Measurements from ENCODE around the gene RIMKLB.

GRCh38 chr12:8773461-8773860, 75.7 kb downstream of the RIMKLB start:
- TF ChIP-seq CTCF (IDR thresholded peaks at IDR 0.05) (no peak), POLR2A (IDR thresholded peaks at IDR 0.05) (no peak)

Data from testis (tissue), 2 donors.